K562 (cell line): ENCODE data around the gene OR10D3. TPM values are rescaled to one million over a fixed set of nuclear protein-coding genes. Genes with fewer than 3 reads are reported as not detected.

ENCODE experiments used
- BDP1 ChIP-seq: IDR thresholded peaks from 3 replicates; pipeline ENCODE4 v1.6.1; 2011; ENCODE audit not compliant: insufficient read length, insufficient read depth
- BHLHE40 ChIP-seq: IDR thresholded peaks from 2 replicates; pipeline ENCODE4 v1.6.1; 2011; ENCODE audit warnings: low read length, improper control_type of control experiment
- ELF1 ChIP-seq: fragments of 200-800 bp; sonication (Bioruptor generic); IDR thresholded peaks from 2 replicates; pipeline ENCODE4 v1.6.1; 2016; ENCODE audit warnings: missing genetic modification characterization, missing compliant biosample characterization
- FOXJ2 ChIP-seq: fragments of 200-800 bp; sonication (Bioruptor generic); IDR thresholded peaks from 2 replicates; pipeline ENCODE4 v1.6.1; 2016; ENCODE audit warnings: missing genetic modification characterization, missing compliant biosample characterization
- NFIC ChIP-seq: fragments of 450-650 bp; IDR thresholded peaks from 2 replicates; pipeline ENCODE4 v1.6.1; 2017; ENCODE audit warnings: mild to moderate bottlenecking, inconsistent platforms
- RFX7 ChIP-seq: fragments of 250-450 bp; sonication (Bioruptor Pico); IDR thresholded peaks from 2 replicates; pipeline ENCODE4 v1.5.1; 2021; ENCODE audit warnings: mild to moderate bottlenecking
- SRSF7 ChIP-seq: fragments of 200-400 bp; formaldehyde crosslinking; optimal IDR thresholded peaks from 2 replicates; pipeline ENCODE3; 2017; ENCODE audit warnings: mild to moderate bottlenecking, low read depth, low read length
- ZNF696 ChIP-seq: fragments of 250-450 bp; sonication (Bioruptor Pico); conservative IDR thresholded peaks from 2 replicates; pipeline ENCODE4 v1.4.0; 2020; ENCODE audit warnings: mild to moderate bottlenecking, moderate library complexity
- polyA plus RNA-seq, 8 experiments: library from polyadenylated mRNA; depleted of rRNA in 4 of 8; stranded (reverse) in 5 of 8; unstranded in 3 of 8; fragments of >200 nt; fragmentation: Nextera tagmentation in 2 of 8; fragmentation: Illumina TruSeq in 1 of 8; extraction: Ambion mirVana in 2 of 8; extraction: Trizol in 1 of 8; gene quantifications; 2 replicates each; pipeline versions ENCODE4 v1.2.1 to v1.2.3, GENCODE V29; 2011 to 2014; ENCODE audit warnings: inconsistent platforms in 1 of 8, missing spikeins in 1 of 8
- total RNA-seq, 7 experiments: library from RNA; depleted of rRNA in 6 of 7; stranded (reverse); fragments of >200 nt in 6 of 7; fragmentation: Illumina TruSeq in 2 of 7; extraction: Trizol in 2 of 7; gene quantifications; 2 replicates each; pipeline versions ENCODE4 v1.2.1 to v1.2.3, GENCODE V29; 2011 to 2021; ENCODE audit warnings: low replicate concordance in 1 of 7
- TF ChIP-seq, protein P1 (sequence below): IDR thresholded peaks from 2 replicates; pipeline ENCODE4 v1.6.1; 2011; ENCODE audit warnings: borderline replicate concordance, low read depth, mild to moderate bottlenecking, moderate library complexity, low read length; ENCODE audit not compliant: insufficient read depth, poor library complexity, severe bottlenecking
- TF ChIP-seq, protein P2 (sequence below), 2 experiments: fragments of 450-650 bp; IDR thresholded peaks; 2 replicates each; pipeline ENCODE4 v1.6.1; 2016; ENCODE audit warnings: mild to moderate bottlenecking in 2 of 2, borderline replicate concordance in 1 of 2, low read depth in 1 of 2, moderate library complexity in 1 of 2
- TF ChIP-seq, protein P3 (sequence below): sonication (generic); formaldehyde crosslinking; IDR thresholded peaks from 2 replicates; pipeline ENCODE4 v1.5.0; 2020; ENCODE audit warnings: missing genetic modification reagents
- TF ChIP-seq, protein P4 (sequence below), 2 experiments: IDR thresholded peaks in 1 of 2; conservative IDR thresholded peaks in 1 of 2; 2 replicates each; pipeline ENCODE4 v1.6.1; 2016; ENCODE audit warnings: low read depth in 2 of 2, mild to moderate bottlenecking in 1 of 2, missing compliant biosample characterization in 1 of 2, missing genetic modification characterization in 1 of 2, moderate library complexity in 1 of 2

OR10D3 gene
- total and polyA plus RNA-seq, 9 of the 15 experiments (the other 6 are each of a cell fraction or from before 2014, with no cell fraction given): 0.07 to 2.9 (median 0.80) TPM; not detected in 1

DNA sequence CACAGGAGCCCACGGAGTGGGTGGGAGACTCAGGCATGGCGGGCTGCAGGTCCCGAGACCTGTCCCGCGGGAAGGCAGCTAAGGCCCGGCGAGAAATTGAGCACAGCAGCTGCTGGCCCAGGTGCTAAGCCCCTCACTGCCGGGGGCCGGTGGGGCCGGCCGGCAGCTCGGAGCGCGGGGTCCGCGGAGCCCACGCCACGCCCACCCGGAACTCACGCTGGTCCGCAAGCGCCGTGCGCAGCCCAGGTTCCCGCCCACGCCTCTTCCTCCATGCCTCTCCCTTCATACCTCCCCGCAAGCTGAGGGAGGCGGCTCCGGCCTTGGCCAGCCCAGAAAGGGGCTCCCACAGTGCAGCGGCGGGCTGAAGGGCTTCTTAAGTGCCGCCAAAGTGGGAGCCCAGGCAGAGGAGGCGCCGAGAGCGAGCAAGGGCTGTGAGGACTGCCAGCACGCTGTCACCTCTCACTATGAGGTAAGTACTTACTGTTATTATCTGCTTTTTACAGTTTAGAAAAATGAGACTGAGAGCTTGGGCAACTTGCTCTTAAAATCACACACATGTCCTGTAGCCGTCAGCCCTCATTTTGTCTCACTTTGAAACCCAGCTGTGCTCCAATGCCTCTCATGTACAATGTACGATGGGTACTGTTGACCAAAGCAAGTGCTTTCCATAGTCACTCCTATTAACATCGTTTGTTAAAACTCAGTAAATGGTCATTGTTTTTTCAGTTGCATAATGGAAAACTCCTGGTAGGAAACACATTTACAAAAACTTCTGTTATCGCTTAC, 12.2 kb upstream of the OR10D3 start (continued):
- TF ChIP-seq, protein P1, sequence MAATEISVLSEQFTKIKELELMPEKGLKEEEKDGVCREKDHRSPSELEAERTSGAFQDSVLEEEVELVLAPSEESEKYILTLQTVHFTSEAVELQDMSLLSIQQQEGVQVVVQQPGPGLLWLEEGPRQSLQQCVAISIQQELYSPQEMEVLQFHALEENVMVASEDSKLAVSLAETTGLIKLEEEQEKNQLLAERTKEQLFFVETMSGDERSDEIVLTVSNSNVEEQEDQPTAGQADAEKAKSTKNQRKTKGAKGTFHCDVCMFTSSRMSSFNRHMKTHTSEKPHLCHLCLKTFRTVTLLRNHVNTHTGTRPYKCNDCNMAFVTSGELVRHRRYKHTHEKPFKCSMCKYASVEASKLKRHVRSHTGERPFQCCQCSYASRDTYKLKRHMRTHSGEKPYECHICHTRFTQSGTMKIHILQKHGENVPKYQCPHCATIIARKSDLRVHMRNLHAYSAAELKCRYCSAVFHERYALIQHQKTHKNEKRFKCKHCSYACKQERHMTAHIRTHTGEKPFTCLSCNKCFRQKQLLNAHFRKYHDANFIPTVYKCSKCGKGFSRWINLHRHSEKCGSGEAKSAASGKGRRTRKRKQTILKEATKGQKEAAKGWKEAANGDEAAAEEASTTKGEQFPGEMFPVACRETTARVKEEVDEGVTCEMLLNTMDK: no peak
- TF ChIP-seq, protein P2, sequence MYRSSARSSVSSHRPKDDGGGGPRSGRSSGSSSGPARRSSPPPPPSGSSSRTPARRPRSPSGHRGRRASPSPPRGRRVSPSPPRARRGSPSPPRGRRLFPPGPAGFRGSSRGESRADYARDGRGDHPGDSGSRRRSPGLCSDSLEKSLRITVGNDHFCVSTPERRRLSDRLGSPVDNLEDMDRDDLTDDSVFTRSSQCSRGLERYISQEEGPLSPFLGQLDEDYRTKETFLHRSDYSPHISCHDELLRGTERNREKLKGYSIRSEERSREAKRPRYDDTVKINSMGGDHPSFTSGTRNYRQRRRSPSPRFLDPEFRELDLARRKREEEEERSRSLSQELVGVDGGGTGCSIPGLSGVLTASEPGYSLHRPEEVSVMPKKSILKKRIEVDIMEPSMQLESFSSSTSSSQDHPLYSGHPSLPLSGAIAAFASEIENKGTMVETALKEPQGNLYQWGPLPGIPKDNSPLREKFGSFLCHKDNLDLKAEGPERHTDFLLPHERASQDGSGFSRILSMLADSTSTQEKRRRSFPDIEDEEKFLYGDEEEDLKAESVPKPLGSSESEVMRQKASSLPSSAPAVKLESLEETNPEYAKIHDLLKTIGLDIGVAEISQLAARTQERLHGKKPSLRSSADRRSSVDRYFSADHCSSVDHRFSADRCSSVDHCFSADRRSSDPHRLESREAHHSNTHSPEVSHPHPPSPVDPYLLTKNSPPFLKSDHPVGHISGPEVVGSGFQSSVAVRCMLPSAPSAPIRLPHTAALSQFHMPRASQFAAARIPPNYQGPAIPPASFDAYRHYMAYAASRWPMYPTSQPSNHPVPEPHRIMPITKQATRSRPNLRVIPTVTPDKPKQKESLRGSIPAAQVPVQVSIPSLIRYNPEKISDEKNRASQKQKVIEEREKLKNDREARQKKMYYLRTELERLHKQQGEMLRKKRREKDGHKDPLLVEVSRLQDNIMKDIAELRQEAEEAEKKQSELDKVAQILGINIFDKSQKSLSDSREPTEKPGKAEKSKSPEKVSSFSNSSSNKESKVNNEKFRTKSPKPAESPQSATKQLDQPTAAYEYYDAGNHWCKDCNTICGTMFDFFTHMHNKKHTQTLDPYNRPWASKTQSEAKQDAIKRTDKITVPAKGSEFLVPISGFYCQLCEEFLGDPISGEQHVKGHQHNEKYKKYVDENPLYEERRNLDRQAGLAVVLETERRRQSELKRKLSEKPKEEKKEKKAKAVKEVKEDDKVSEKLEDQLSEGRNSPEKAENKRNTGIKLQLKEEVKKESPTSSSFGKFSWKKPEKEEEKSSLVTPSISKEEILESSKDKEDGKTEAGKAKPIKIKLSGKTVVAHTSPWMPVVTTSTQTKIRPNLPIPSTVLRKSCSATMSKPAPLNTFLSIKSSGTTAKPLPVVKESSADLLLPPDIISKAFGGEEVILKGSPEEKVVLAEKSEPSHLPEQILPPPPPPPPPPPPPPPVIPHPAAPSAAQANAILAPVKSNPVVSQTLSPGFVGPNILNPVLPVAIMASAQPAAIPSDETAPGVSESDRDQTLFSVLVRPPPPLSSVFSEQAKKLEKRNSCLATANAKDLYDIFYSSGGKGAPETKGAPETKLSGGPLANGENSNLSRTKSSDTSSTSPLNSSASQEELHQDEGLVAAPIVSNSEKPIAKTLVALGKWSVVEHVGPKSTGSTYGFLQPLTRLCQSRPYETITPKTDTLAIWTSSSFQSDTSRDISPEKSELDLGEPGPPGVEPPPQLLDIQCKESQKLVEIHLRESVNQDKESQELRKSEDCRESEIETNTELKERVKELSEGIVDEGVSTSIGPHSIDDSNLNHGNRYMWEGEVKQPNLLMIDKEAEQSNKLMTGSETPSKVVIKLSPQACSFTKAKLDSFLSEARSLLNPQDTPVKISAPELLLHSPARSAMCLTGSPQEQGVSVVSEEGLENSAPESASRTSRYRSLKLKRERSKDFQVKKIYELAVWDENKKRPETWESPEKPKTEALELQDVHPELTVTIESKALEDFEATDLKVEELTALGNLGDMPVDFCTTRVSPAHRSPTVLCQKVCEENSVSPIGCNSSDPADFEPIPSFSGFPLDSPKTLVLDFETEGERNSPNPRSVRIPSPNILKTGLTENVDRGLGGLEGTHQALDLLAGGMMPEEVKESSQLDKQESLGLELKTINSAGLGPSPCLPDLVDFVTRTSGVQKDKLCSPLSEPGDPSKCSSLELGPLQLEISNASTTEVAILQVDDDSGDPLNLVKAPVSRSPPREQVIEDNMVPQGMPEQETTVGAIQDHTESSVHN (IDR thresholded peaks at IDR 0.05; ENCODE audit: borderline replicate concordance in 1 of 2, low read depth in 1 of 2): no peak
- TF ChIP-seq SRSF7 (no peak), BDP1 (no peak), RFX7 (CRISPR knock-in tag) (no peak), BHLHE40 (no peak), ELF1 (tag) (peak; percentile 71), FOXJ2 (tag) (no peak), ZNF696 (CRISPR knock-in tag) (no peak), NFIC (peak; percentile 21; the same call in 1 of the 2 replicates)
- TF ChIP-seq, protein P3, sequence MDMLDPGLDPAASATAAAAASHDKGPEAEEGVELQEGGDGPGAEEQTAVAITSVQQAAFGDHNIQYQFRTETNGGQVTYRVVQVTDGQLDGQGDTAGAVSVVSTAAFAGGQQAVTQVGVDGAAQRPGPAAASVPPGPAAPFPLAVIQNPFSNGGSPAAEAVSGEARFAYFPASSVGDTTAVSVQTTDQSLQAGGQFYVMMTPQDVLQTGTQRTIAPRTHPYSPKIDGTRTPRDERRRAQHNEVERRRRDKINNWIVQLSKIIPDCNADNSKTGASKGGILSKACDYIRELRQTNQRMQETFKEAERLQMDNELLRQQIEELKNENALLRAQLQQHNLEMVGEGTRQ (CRISPR knock-in tag): no peak
- TF ChIP-seq, protein P4, sequence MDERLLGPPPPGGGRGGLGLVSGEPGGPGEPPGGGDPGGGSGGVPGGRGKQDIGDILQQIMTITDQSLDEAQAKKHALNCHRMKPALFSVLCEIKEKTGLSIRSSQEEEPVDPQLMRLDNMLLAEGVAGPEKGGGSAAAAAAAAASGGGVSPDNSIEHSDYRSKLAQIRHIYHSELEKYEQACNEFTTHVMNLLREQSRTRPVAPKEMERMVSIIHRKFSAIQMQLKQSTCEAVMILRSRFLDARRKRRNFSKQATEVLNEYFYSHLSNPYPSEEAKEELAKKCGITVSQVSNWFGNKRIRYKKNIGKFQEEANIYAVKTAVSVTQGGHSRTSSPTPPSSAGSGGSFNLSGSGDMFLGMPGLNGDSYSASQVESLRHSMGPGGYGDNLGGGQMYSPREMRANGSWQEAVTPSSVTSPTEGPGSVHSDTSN (CRISPR knock-in tag; IDR thresholded peaks at IDR 0.05; ENCODE audit: low read depth): no peak
- TF ChIP-seq, protein P4 (tag; conservative IDR thresholded peaks at IDR 0.05; ENCODE audit: low read depth): no peak
